Measurements from ENCODE around the gene HIVEP2.

- TF ChIP-seq CTCF (IDR thresholded peaks at IDR 0.05) (no peak), POLR2A (IDR thresholded peaks at IDR 0.05) (no peak)
These were observed 179.7 kb downstream of the HIVEP2 start for GRCh38 chr6:142765306-142765705.

Measured in esophagus squamous epithelium (tissue), 4 donors.